Esophagus squamous epithelium (tissue), 4 donors: ENCODE results near the gene XRCC2.

ENCODE experiments used
- POLR2A ChIP-seq, 4 donors: fragments of 450-650 bp; IDR thresholded peaks; one replicate each; pipeline ENCODE4 v1.6.1; 2017; ENCODE audit warnings: antibody characterized with exemption in 4 of 4, mild to moderate bottlenecking in 4 of 4, moderate library complexity in 3 of 4
- TF ChIP-seq, protein P1 (sequence below), 6 experiments: fragments of 450-650 bp in 4 of 6; fragments of 200-600 bp in 2 of 6; sonication (generic) in 2 of 6; IDR thresholded peaks; one replicate each; pipeline ENCODE4 v1.5.1; 2016 to 2019; ENCODE audit warnings: antibody characterized with exemption in 6 of 6, mild to moderate bottlenecking in 4 of 6, moderate library complexity in 4 of 6

DNA sequence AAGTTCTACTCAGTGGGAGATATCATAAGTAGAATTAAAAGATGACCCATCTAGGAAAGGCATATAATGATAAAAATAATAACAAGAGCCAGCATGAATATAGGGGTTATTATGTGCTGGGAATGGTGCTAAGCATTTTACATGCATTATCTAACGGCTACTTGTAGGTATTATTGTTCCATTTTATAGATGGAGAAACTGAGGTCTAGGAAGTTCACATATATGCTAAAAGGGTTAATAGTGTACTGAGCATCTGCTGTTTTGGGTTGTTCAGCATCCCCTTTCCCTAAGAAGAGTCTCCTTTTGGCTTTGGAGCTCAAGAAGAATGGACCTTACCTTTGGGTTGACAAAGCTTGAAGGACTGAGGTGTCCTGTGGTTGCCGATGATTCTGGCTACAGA, 68.9 kb downstream of the XRCC2 start:
- TF ChIP-seq, protein P1, sequence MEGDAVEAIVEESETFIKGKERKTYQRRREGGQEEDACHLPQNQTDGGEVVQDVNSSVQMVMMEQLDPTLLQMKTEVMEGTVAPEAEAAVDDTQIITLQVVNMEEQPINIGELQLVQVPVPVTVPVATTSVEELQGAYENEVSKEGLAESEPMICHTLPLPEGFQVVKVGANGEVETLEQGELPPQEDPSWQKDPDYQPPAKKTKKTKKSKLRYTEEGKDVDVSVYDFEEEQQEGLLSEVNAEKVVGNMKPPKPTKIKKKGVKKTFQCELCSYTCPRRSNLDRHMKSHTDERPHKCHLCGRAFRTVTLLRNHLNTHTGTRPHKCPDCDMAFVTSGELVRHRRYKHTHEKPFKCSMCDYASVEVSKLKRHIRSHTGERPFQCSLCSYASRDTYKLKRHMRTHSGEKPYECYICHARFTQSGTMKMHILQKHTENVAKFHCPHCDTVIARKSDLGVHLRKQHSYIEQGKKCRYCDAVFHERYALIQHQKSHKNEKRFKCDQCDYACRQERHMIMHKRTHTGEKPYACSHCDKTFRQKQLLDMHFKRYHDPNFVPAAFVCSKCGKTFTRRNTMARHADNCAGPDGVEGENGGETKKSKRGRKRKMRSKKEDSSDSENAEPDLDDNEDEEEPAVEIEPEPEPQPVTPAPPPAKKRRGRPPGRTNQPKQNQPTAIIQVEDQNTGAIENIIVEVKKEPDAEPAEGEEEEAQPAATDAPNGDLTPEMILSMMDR (IDR thresholded peaks at IDR 0.05) = no peak
- no peak for TF ChIP-seq POLR2A (IDR thresholded peaks at IDR 0.05)
